SU-DHL-6 (cell line): Measurements from ENCODE around the gene PEAK3.

ENCODE experiments used
- EZH2phosphoT487 ChIP-seq: fragments of 200-600 bp; sonication (generic), shearing (Covaris generic); conservative IDR thresholded peaks from 2 replicates; pipeline ENCODE4 v1.6.1; 2018; ENCODE audit warnings: mild to moderate bottlenecking, antibody characterized with exemption, low read length, moderate library complexity, mixed read lengths
- TF ChIP-seq, protein P1 (sequence below): fragments of 200-600 bp; sonication (generic); IDR thresholded peaks from one replicate; pipeline ENCODE4 v1.5.1; 2017; ENCODE audit warnings: antibody characterized with exemption, mild to moderate bottlenecking, low read length, moderate library complexity; ENCODE audit not compliant: insufficient read depth, poor library complexity, severe bottlenecking

DNA sequence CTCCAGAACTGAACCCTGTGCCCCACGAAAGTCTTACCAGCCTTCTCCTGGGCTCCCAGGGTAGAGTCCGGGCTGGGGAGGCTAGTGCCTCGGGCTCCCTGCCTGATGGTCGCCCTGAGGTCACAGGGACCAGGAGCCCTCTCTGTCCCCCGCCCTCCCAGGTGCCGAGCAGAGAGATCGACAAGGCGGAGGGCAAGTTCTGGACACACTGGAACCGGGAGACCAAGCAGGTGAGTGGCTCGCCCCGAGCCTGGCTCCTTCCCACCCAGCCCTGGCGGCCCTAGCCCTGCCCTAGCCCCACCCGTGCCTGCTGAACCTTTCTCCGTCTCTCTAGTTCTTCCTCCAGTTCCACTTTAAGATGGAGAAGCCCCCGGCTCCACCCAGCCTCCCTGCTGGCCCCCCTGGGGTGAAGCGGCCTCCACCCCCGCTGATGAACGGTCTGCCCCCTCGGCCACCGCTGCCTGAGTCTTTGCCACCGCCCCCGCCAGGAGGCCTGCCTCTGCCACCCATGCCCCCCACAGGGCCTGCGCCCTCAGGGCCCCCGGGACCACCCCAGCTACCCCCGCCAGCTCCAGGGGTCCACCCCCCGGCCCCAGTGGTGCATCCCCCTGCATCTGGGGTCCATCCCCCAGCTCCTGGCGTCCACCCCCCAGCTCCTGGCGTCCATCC is 34.4 kb downstream of the PEAK3 start:
- TF ChIP-seq, protein P1, sequence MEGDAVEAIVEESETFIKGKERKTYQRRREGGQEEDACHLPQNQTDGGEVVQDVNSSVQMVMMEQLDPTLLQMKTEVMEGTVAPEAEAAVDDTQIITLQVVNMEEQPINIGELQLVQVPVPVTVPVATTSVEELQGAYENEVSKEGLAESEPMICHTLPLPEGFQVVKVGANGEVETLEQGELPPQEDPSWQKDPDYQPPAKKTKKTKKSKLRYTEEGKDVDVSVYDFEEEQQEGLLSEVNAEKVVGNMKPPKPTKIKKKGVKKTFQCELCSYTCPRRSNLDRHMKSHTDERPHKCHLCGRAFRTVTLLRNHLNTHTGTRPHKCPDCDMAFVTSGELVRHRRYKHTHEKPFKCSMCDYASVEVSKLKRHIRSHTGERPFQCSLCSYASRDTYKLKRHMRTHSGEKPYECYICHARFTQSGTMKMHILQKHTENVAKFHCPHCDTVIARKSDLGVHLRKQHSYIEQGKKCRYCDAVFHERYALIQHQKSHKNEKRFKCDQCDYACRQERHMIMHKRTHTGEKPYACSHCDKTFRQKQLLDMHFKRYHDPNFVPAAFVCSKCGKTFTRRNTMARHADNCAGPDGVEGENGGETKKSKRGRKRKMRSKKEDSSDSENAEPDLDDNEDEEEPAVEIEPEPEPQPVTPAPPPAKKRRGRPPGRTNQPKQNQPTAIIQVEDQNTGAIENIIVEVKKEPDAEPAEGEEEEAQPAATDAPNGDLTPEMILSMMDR, result no peak
- no peak for TF ChIP-seq EZH2phosphoT487
